Thymus (tissue), 11 donors: ENCODE results near the gene PRSS50. TPM values are rescaled to one million over a fixed set of nuclear protein-coding genes. Genes with fewer than 3 reads are reported as not detected.
"Not testable (repeated sequence)": the region's sequence is repeated elsewhere in the genome, so short reads cannot be mapped to it uniquely, and the experiment has no call there.

Source experiments
- DNase-seq, 9 donors: peaks; one replicate each; pipeline ENCODE4 v3.0.0-alpha.2; 2013; ENCODE audit warnings: low spot score in 9 of 9, low read depth in 6 of 9, missing footprints in 1 of 9
- H3K27ac ChIP-seq, 2 donors: one replicate each; pipeline ENCODE4 v1.5.1; 2013; ENCODE audit warnings: control low read depth in 1 of 2, low read depth in 1 of 2, low read length in 1 of 2, mild to moderate bottlenecking in 1 of 2, moderate library complexity in 1 of 2
- H3K27me3 ChIP-seq, 2 donors: one replicate each; pipeline ENCODE4 v1.5.1; 2013; ENCODE audit warnings: low read length in 1 of 2; ENCODE audit not compliant: control insufficient read depth in 2 of 2, insufficient read depth in 1 of 2
- H3K36me3 ChIP-seq, 2 donors: one replicate each; pipeline ENCODE4 v1.5.1; 2013; ENCODE audit warnings: low read length in 1 of 2, mild to moderate bottlenecking in 1 of 2, moderate library complexity in 1 of 2; ENCODE audit not compliant: control insufficient read depth in 2 of 2, insufficient read depth in 2 of 2
- H3K4me1 ChIP-seq, 2 donors: one replicate each; pipeline ENCODE4 v1.5.1; 2013; ENCODE audit warnings: low read length in 2 of 2; ENCODE audit not compliant: control insufficient read depth in 2 of 2, insufficient read depth in 2 of 2
- H3K4me3 ChIP-seq, 2 donors: one replicate each; pipeline ENCODE4 v1.5.1; 2013; ENCODE audit warnings: low read length in 2 of 2, control low read depth in 1 of 2, mild to moderate bottlenecking in 1 of 2
- H3K9me3 ChIP-seq, 2 donors: one replicate each; pipeline ENCODE4 v1.5.1; 2013; ENCODE audit warnings: low read length in 1 of 2, mild to moderate bottlenecking in 1 of 2; ENCODE audit not compliant: control insufficient read depth in 2 of 2, insufficient read depth in 1 of 2
- WGBS: extraction: QIAGEN DNeasy Blood & Tissue Kit; methylation state at CpG from one replicate; pipeline ENCODE4 v1.1.7; 2013; 5-methylcytosine and 5-hydroxymethylcytosine counted together
- polyA plus RNA-seq: library from polyadenylated mRNA; stranded (reverse); fragments of 200-250 nt; gene quantifications from one replicate; pipeline ENCODE4 v1.2.3, GENCODE V29; 2013
- total RNA-seq: library from RNA; stranded (reverse); fragments of 120-200 nt; gene quantifications from one replicate; pipeline ENCODE4 v1.2.4, GENCODE V29; 2013
- donor health status: healthy.

The PRSS50 gene
- total and polyA plus RNA-seq, 2 donors, result 0.05 to 0.27 TPM

DNA sequence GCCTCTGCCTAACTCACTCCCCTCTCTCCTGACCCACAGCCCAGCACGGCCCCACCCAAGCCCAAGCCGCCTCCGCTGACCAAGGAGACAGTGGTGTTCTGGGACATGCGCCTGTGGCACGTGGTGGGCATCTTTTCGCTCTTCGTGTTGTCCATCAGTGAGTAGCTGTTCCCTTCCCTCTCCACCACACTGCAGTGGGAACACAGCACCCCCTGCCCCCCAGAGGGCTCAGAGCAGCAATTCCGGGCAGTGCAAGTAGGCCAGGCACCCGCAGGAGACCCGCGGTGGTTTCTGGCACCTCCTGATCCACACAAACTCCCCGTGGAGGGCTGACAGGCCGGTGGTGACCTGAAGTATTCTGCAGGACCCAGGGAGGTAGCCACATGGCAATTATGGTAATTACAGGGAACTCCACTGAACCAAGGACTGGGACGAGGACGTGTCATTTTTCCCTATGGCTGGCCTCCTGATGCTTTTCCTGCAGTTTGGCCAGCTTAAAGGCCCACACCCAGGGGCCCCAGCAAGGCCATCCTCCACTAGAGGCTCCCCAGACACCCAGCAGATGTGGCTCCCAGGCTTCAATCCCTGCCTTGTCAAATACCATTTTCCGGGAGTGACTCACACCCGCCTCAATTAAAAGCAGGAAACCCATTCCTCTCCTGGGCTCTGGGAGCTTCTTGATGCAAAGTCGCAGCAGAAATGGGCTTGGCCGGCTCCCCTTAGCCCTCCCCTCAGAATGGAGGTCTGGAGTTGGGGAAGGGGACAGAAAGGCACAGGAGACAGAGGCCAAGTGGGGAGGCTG, 11.7 kb downstream of the PRSS50 start:
- 94% methylated on average over 19 of the region's 19 CpGs for WGBS

DNA sequence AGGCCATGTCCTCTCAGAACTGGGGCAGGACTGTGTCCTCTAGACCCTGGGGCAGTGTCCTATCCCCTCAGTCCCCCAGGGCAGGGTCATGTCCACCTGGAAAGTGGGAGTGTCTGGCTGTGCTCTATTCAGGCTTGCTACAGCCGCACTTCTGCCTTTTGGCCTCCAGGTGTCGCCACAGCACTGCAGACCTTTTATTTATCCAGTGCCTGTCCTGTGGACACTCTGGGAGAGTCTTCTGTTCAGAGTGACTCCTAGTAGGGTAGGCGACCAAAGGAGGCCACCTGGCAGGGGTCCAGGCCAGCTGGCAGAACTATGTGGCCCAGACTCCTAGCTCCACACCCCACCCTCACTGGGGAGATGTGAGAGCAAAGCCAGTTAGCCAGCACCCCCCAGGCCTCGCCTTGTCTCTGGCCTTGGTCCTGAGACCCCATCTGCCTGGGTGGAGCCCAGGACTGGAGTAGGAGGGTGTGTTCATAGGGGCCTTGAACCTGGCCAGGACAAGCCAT, 12.6 kb downstream of the PRSS50 start:
- H3K9me3 ChIP-seq, result no peaks in the 10 kb centered on the region
- DNase-seq, result peak in 7 of 9 donors; percentile 33 to 73 (median 57)
- H3K4me1 ChIP-seq, result no peaks in the 10 kb centered on the region
- no peak overlapping the region for H3K4me3 ChIP-seq
- H3K27me3 ChIP-seq, result peaks cover 20 to 49% of the 10 kb centered on the region in 2 donors
- H3K36me3 ChIP-seq, result no peaks in the 10 kb centered on the region
- WGBS, result 24% methylated on average over 4 of the region's 4 CpGs
- H3K27ac ChIP-seq, result no peak overlapping the region

More for the DNA sequence above, 11.7 kb downstream of the PRSS50 start:
- Histone ChIP-seq H3K27ac (no peak overlapping the region), H3K36me3 (no peaks in the 10 kb centered on the region), H3K4me1 (no peaks in the 10 kb centered on the region), H3K4me3 (no peak overlapping the region), H3K27me3 (peaks cover 20 to 40% of the 10 kb centered on the region in 2 donors), H3K9me3 (no peaks in the 10 kb centered on the region)
- no peak for DNase-seq

DNA sequence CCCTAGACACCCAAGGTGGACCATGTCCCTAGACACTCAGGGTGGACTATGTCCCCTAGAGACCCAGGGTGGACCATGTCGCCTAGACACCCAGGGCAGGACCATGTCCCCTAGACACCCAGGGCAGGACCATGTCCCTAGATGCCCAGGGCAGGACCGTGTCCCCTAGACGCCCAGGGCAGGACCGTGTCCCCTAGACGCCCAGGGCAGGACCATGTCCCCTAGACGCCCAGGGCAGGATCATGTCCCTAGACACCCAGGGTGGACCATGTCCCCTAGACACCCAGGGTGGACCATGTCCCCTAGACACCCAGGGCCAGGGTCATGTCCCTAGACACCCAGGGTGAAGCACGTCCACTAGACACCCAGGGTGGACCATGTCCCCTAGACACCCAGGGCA, 13.3 kb downstream of the PRSS50 start:
- DNase-seq, H3K4me1 ChIP-seq, H3K4me3 ChIP-seq, H3K9me3 ChIP-seq, H3K27ac ChIP-seq, H3K36me3 ChIP-seq: not testable (repeated sequence)
- WGBS, result 65% methylated on average over 7 of the region's 7 CpGs
- H3K27me3 ChIP-seq, result peaks cover 20 to 54% of the 10 kb centered on the region in 2 donors

DNA sequence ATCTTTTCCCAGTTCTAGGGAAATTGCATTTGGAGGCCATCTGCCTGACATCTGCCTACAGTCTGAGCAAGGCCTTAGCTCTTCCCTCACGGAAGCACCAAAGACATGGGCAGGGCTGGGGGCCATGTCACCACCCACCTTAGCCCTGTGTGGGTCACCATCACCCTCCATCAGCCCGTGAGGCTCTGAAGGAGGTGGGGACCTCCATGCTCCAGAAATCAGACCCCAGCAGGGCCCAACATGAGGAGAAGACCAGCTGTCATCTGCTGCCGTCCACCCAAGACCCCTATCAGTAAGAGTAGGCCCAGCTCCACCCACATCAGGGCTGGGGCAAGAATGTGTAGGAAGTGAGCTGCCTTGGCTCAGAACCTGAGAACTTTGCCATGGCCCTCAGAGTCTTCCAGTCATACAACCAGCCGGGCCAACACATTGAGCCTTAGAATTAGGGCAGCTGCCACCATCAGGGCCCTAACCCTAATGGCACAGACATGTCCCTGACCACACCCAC, 14.6 kb downstream of the PRSS50 start:
- H3K27me3 ChIP-seq, result peaks cover 20 to 54% of the 10 kb centered on the region in 2 donors
- no peaks in the 10 kb centered on the region for H3K4me1 ChIP-seq
- H3K4me3 ChIP-seq, result no peak overlapping the region
- 98% methylated on average over 4 of the region's 4 CpGs for WGBS
- DNase-seq, result no peak
- no peak overlapping the region for H3K27ac ChIP-seq
- H3K36me3 ChIP-seq, result no peaks in the 10 kb centered on the region
- no peaks in the 10 kb centered on the region for H3K9me3 ChIP-seq

DNA sequence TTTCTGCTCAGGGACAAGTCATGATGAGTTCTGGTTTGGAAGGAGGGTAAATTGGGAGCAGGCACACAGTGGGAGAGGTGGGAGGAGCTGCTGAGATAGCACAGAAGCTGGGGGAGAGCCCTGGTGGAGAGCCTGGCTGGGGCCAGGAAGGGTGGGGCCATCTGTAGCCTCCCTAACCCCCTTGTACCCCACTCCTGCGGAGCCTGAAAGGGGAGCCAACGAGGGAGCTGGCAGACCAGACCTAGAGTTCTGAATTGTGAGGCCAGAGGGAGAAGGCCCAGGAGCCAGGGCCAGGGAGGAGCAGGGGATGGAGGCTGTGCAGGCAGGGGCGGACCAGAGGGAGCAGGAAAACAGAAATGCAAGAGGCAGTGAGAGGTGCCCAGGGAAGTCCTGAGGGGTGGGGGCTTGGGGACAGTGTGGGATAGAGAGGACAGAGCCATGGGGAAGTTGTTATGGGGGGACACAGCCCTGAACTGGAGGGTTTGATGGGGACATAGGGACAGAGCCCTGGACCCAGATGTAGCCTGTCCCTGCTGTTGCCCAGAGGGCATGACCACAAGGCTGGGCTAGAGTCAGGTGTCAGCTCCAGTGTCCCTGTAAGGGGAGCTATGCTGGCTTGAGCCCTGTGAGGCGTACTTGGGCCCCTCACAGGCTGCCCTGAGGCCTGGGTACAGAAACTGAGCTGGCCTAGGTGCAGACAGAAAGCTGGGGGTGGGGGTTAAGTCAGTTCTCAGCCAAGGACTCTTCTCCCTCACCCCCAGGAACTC, 15.2 kb downstream of the PRSS50 start:
- DNase-seq, result no peak
- no peaks in the 10 kb centered on the region for H3K36me3 ChIP-seq
- WGBS, result 97% methylated on average over 4 of the region's 4 CpGs
- no peak overlapping the region for H3K27ac ChIP-seq
- no peak overlapping the region for H3K4me3 ChIP-seq
- H3K27me3 ChIP-seq, result peaks cover 20 to 53% of the 10 kb centered on the region in 2 donors
- H3K9me3 ChIP-seq, result peaks cover 0 to 1% of the 10 kb centered on the region in 2 donors
- H3K4me1 ChIP-seq, result no peaks in the 10 kb centered on the region

DNA sequence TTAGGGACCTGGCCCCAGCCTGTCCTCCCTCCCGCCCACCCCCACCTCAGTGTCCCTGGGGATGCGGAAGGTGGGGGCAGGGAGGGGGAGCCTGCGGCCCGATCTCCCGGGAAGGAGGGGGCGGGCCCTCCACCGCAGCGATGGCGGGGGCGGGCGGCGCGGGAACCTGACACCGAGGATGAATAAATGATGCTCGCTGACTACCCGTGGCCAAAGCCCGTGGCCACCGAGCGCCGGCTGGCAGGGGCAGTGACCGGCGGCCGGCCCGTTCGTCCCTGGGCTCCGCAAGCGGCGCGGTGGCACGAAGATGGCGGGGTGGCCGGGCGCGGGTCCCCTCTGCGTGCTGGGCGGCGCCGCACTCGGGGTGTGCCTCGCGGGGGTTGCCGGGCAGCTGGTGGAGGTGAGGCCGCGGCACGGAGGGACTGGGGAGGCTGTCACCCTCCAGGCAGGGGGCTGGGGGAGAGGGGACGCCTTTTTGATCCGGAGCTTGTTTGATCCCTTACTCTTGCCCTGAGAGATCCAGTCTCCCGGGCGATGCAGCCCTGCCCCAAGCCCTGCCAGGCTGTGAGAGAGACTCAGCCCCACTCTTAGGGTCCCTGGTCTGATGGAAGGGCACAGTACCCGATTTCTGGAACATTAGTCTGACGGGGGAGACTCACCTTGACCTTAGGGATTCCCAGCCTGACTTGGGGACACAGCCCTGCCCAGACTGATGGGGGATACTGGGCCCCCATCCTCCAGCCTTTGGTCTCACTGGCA, 16.3 kb downstream of the PRSS50 start, which contains the start of gene TMIE:
Gene TMIE, plus strand, starts transcription at position 212 of the 759 bp plus-strand sequence. Its CDS starts 96 bp downstream, at position 308.
- Histone ChIP-seq H3K27me3 (peaks cover 20 to 47% of the 10 kb centered on the region in 2 donors), H3K27ac (no peak within 1 kb of the TSS), H3K4me3 (no peak within 1 kb of the TSS), H3K9me3 (peaks cover 0 to 5% of the 10 kb centered on the region in 2 donors), H3K4me1 (peaks cover under 1 to 4% of the 10 kb centered on the region in 2 donors), H3K36me3 (no peaks in the 10 kb centered on the region)
- DNase-seq, result no peak
- WGBS, result 13% methylated on average over 51 of the region's 51 CpGs

DNA sequence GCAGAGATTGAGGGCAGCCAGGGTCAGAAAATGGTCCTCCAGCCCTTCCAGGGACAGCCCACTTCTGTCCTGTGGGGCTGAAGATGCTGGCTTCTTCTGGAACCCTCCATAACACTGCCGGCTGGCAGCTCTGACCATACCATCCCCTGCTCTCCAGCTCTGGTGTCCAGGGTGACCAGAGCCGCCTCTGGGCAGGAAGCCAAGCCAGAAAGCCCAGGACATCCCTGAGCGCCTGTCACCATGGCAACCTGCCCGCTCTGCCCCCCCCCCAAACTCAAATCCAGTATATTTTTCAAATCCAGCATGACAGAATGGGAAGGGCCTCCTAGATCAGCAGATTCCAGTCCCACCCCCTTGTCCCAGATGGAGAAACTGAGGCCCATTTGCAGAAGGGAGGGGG, 16.9 kb downstream of the PRSS50 start:
- peaks cover 0 to 5% of the 10 kb centered on the region in 2 donors for H3K9me3 ChIP-seq

DNA sequence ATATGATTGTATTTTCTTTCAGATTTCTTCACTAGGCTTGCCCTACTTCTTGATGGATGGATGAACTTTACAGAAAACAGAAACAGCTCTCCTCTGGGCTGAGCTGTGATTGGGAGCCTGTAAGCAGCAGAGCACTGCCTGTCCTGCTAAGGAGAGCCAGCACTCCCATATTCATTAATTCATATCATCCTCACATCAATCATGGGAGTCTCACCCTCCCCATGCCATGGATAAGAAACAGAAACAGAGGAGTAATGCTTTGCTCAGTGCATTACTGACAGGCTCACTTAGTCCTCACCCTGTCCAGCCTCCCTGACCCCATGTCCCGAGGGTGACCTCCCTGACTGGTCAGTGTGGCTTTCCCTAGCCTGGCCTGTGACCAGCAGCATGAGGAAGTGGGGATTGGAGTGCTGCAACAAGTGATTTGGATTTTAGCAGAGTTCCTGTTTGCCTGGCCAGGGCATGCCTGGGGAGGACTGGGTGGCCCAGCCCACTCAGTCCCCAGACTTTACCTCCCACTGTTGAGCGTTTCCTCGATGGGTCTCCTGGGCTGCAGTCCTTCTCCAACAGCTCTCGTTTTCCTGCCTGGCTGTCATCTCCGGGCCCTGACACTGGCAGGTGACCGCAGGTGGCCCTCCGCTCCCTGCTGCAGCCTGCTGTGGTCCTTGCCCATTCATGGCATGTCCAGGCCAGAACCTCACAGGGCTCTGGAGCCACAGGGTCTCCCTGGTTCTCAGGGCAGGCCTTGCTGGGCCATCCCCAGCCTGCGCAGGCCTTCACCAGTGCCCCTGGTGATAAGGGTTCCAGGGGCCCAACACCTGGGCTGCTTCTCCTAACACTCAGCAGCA, 17.8 kb downstream of the PRSS50 start:
- Histone ChIP-seq H3K4me1 (peaks cover 13 to 19% of the 10 kb centered on the region in 2 donors), H3K4me3 (no peak overlapping the region), H3K27me3 (peaks cover 20 to 38% of the 10 kb centered on the region in 2 donors), H3K36me3 (no peaks in the 10 kb centered on the region), H3K9me3 (peaks cover 0 to 5% of the 10 kb centered on the region in 2 donors), H3K27ac (no peak overlapping the region)
- WGBS, result 91% methylated on average over 8 of the region's 8 CpGs
- no peak for DNase-seq

More for the DNA sequence above, 16.9 kb downstream of the PRSS50 start:
- H3K4me1 ChIP-seq, result peaks cover 6 to 10% of the 10 kb centered on the region in 2 donors
- H3K36me3 ChIP-seq, result no peaks in the 10 kb centered on the region
- H3K4me3 ChIP-seq, result no peak overlapping the region
- no peak overlapping the region for H3K27ac ChIP-seq
- 93% methylated on average over 4 of the region's 4 CpGs for WGBS
- peaks cover 20 to 41% of the 10 kb centered on the region in 2 donors for H3K27me3 ChIP-seq
- no peak for DNase-seq
